HS-5 (cell line): ENCODE measurements around the gene ZNF750.

Experiments
- DNase-seq: peaks from one replicate; pipeline ENCODE4 v3.0.0-alpha.2; 2012; ENCODE audit warnings: low read depth

The ZNF750 gene

GRCh38 chr17:82839617-82840292 is at the start of gene ZNF750:
ZNF750 (minus strand) TSS chr17:82840022; CDS start chr17:82832454, 7,568 bp downstream.
- DNase-seq, result no peak

- DNase-seq, result no peak
Observed at GRCh38 chr17:82888583-82889495, 49.0 kb upstream of the ZNF750 start.

GRCh38 chr17:82887255-82888164 is 47.7 kb upstream of the ZNF750 start:
- DNase-seq, result no peak

- no peak for DNase-seq
Observed at GRCh38 chr17:82884970-82885353, 45.1 kb upstream of the ZNF750 start.

GRCh38 chr17:82884341-82884969 is 44.6 kb upstream of the ZNF750 start:
- DNase-seq, result no peak

GRCh38 chr17:82883419-82884031 is 43.7 kb upstream of the ZNF750 start:
- no peak for DNase-seq

GRCh38 chr17:82882715-82883418 is 43.0 kb upstream of the ZNF750 start:
- no peak for DNase-seq

GRCh38 chr17:82881900-82882714 is 42.3 kb upstream of the ZNF750 start:
- DNase-seq, result no peak

GRCh38 chr17:82881324-82881823 is 41.6 kb upstream of the ZNF750 start:
- DNase-seq, result no peak

- DNase-seq, result no peak
Observed at GRCh38 chr17:82880620-82881323, 41.0 kb upstream of the ZNF750 start.

GRCh38 chr17:82879241-82879640 is 39.4 kb upstream of the ZNF750 start:
- DNase-seq, result no peak

- no peak for DNase-seq
Observed at GRCh38 chr17:82878527-82878926, 38.7 kb upstream of the ZNF750 start.

- DNase-seq, result no peak
Observed at GRCh38 chr17:82876602-82877379, 37.0 kb upstream of the ZNF750 start.

GRCh38 chr17:82876149-82876548 is 36.3 kb upstream of the ZNF750 start:
- no peak for DNase-seq

- DNase-seq, result no peak
Observed at GRCh38 chr17:82875407-82875856, 35.6 kb upstream of the ZNF750 start.

- no peak for DNase-seq
Observed at GRCh38 chr17:82874011-82874835, 34.4 kb upstream of the ZNF750 start.

- DNase-seq, result no peak
Observed at GRCh38 chr17:82873521-82873920, 33.7 kb upstream of the ZNF750 start.
